Panc1 (cell line): ENCODE measurements around the gene RIC8B. TPM values are rescaled to one million over a fixed set of nuclear protein-coding genes. Genes with fewer than 3 reads are reported as not detected.
"Not testable (repeated sequence)": the region's sequence is repeated elsewhere in the genome, so short reads cannot be mapped to it uniquely, and the experiment has no call there.

Experiments
- ATAC-seq: fragments of 200-7000 bp; cut with Tn5 transposase; 2 replicates; pipeline ENCODE4 v1.9.1; 2020; ENCODE audit warnings: mild to moderate bottlenecking, moderate library complexity
- BruUV-seq: library from RNA; stranded (reverse); fragments of 400-500 nt; replicated peaks from 2 replicates; lab custom pipeline; 2021; lab: Mats Ljungman, UMichigan
- CTCF ChIA-PET: fragments of 300-600 bp; sonication (Branson Sonifier 250); formaldehyde crosslinking; loops from one replicate; lab custom pipeline; 2022; ENCODE audit warnings: antibody characterized with exemption; lab: Charles Lee
- POLR2A ChIA-PET: fragments of 300-600 bp; sonication (Branson Sonifier 250); formaldehyde crosslinking; loops from one replicate; lab custom pipeline; 2022; ENCODE audit warnings: antibody characterized with exemption; lab: Charles Lee
- DNase-seq: peaks from one replicate; pipeline ENCODE4 v3.0.0-alpha.2; 2010; ENCODE audit warnings: low read depth, low spot score
- H3K27ac ChIP-seq: 2 replicates; pipeline ENCODE4 v1.5.1; 2011; ENCODE audit warnings: mild to moderate bottlenecking, low read length, inconsistent platforms
- H3K27me3 ChIP-seq: fragments of 200-500 bp; sonication (Bioruptor generic); 2 replicates; pipeline ENCODE4 v1.6.0; 2014; ENCODE audit warnings: low read length, inconsistent platforms; ENCODE audit not compliant: control insufficient read depth, insufficient read depth
- H3K36me3 ChIP-seq: fragments of 200-500 bp; sonication (Bioruptor generic); 2 replicates; pipeline ENCODE4 v1.5.1; 2014; ENCODE audit warnings: inconsistent platforms, mild to moderate bottlenecking, low read length, moderate library complexity; ENCODE audit not compliant: control insufficient read depth, insufficient read depth
- H3K4me1 ChIP-seq: 2 replicates; pipeline ENCODE4 v1.5.1; 2011; ENCODE audit warnings: inconsistent platforms, mild to moderate bottlenecking, low read length, moderate library complexity; ENCODE audit not compliant: control insufficient read depth, insufficient read depth
- H3K4me3 ChIP-seq, 2 experiments: 2 replicates each; pipeline ENCODE4 v1.5.1; 2011 to 2012; ENCODE audit warnings: low read depth in 2 of 2, low read length in 2 of 2, mild to moderate bottlenecking in 2 of 2, inconsistent platforms in 1 of 2, moderate library complexity in 1 of 2
- H3K9me3 ChIP-seq: fragments of 200-500 bp; sonication (Bioruptor generic); 2 replicates; pipeline ENCODE4 v1.5.1; 2014; ENCODE audit warnings: low read depth, mild to moderate bottlenecking, inconsistent platforms, low read length, moderate library complexity; ENCODE audit not compliant: control insufficient read depth, insufficient read depth
- CTCF ChIP-seq: fragments of 450-650 bp; IDR thresholded peaks from 2 replicates; pipeline ENCODE4 v1.5.1; 2017; ENCODE audit warnings: mild to moderate bottlenecking
- POLR2AphosphoS5 ChIP-seq: IDR thresholded peaks from 2 replicates; pipeline ENCODE4 v1.6.1; 2012; ENCODE audit warnings: mild to moderate bottlenecking, low read depth, low read length, moderate library complexity
- REST ChIP-seq, 2 experiments: IDR thresholded peaks; 2 replicates each; pipeline ENCODE4 v1.6.1; 2011 to 2012; ENCODE audit warnings: low read depth in 2 of 2, control low read depth in 1 of 2, low read length in 1 of 2, mild to moderate bottlenecking in 1 of 2, moderate library complexity in 1 of 2; ENCODE audit not compliant: insufficient read depth in 1 of 2
- SIN3A ChIP-seq: IDR thresholded peaks from 2 replicates; pipeline ENCODE4 v1.6.1; 2012; ENCODE audit warnings: low read depth, mild to moderate bottlenecking, low read length, moderate library complexity, borderline replicate concordance; ENCODE audit not compliant: insufficient read depth
- TCF7L2 ChIP-seq: IDR thresholded peaks from 2 replicates; pipeline ENCODE4 v1.6.1; 2011; ENCODE audit warnings: mild to moderate bottlenecking, low read depth, low read length, inconsistent platforms
- in situ Hi-C: cut with HindIII; loops from 2 replicates; pipeline ENCODE4 v1.10.0; 2016; ENCODE audit warnings: low sequenced_read_pairs, low pct_unique_long_range_greater_than_20kb
- intact Hi-C: fragments of 100-400 bp; cut with micrococcal nuclease; formaldehyde crosslinking; loops from one replicate; pipeline ENCODE4 v1.10.0; 2022; ENCODE audit not compliant: unreplicated experiment
- total RNA-seq: library from RNA; stranded (reverse); gene quantifications from one replicate; pipeline ENCODE4 v1.2.1, GENCODE V29; 2021; ENCODE audit not compliant: unreplicated experiment

The RIC8B gene
- total RNA-seq, 1 experiment from 2014 or later, result 16.1 TPM

DNA sequence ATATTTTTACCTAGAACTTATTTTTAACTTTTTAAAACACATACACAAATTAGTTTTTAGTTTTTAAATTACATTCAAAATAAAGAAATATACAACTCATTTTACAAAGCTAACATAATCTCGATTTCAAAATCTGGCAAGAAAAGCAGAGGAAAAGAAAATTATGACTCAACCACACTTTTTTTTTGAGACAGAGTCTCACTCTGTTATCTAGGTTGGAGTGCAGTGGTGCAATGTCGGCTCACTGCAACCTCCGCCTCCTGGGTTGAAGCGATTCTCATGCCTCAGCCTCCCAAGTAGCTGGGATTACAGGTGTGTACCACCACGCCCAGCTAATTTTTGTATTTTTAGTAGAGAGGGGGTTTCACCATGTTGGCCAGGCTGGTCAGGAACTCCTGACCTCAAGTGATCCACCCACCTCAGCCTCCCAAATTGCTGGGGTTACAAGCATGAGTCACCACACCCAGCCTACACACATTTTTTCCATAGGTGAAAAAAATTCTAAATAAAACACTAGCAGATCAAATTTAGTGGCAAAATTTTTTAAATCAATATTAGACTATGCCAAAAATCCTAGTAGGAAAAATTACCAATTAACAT lies 47.8 kb upstream of the RIC8B start:
- intact Hi-C loops, H3K27me3 ChIP-seq, H3K4me3 ChIP-seq, H3K27ac ChIP-seq, POLR2A ChIA-PET, in situ Hi-C loops, ATAC-seq, DNase-seq, H3K4me1 ChIP-seq, BruUV-seq, CTCF ChIA-PET, H3K9me3 ChIP-seq, H3K36me3 ChIP-seq: not testable (repeated sequence)

DNA sequence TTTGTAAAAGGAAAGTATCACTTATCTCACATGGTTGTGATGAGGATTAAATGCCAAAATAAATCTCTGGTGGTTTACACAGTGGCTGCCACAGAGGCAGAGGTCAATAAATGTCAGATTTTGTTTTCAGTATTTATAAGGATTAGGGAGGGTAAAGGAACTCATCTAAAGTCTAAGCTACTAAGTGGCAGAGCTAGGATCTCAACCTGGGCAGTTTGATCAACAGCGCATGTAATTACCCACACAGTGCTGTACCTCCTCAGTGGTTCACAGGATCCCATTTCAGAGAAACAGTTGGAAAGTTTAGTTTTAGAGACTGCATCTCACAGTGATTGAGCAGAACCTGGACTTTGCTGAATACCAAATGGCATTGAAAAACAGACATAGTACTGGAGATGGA lies 44.9 kb upstream of the RIC8B start:
- no peaks in the 10 kb centered on the region for H3K4me1 ChIP-seq
- DNase-seq, result no peak
- ChIA-PET CTCF (no interaction called here), POLR2A (no interaction called here)
- BruUV-seq, result no TSS peak
- H3K4me3 ChIP-seq, result no peak overlapping the region
- H3K27ac ChIP-seq, result no peak overlapping the region
- no peak for ATAC-seq
- no peaks in the 10 kb centered on the region for H3K9me3 ChIP-seq
- in situ Hi-C loops, result no loop called here
- intact Hi-C loops, result no loop called here
- TF ChIP-seq POLR2AphosphoS5, result no peak
- TF ChIP-seq SIN3A, result no peak
- no peak for TF ChIP-seq CTCF
- TF ChIP-seq REST (IDR thresholded peaks at IDR 0.05; ENCODE audit: insufficient read depth in 1 of 2, low read depth in 2 of 2, low read length in 1 of 2), result no peak
- TF ChIP-seq TCF7L2, result no peak
- no peaks in the 10 kb centered on the region for H3K36me3 ChIP-seq
- no peaks in the 10 kb centered on the region; the same call in 1 of the 2 replicates for H3K27me3 ChIP-seq

DNA sequence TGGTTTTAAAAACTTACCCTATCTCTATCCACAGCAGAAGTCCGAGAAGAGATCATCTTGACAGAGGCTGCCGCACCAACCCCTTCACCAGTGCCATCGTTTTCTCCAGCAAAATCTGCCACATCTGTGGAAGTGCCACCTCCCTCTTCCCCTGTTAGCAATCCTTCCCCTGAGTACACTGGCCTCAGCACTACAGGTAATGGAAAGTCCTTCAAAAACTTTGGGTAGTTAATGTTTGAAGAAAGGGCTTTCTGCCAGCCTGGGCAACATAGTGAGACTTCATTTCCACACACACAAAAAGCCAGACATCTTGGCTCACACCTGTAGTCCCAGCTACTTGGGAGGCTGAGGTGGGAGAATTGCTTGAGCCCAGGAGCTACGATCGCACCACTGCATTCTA lies 41.6 kb upstream of the RIC8B start:
- DNase-seq (no peak), ATAC-seq (no peak)
- POLR2A ChIA-PET, result no interaction called here

More for the DNA sequence above, 41.6 kb upstream of the RIC8B start:
- peaks cover 6% of the 10 kb centered on the region; the same call in 1 of the 2 replicates for H3K27me3 ChIP-seq
- H3K9me3 ChIP-seq, result no peaks in the 10 kb centered on the region
- no peaks in the 10 kb centered on the region for H3K36me3 ChIP-seq
- in situ Hi-C loops (no loop called here), intact Hi-C loops (no loop called here)
- no peak overlapping the region for H3K4me3 ChIP-seq
- H3K27ac ChIP-seq, result no peak overlapping the region
- H3K4me1 ChIP-seq, result no peaks in the 10 kb centered on the region; the same call in 1 of the 2 replicates
- TF ChIP-seq CTCF (no peak), REST (IDR thresholded peaks at IDR 0.05; ENCODE audit: insufficient read depth in 1 of 2, low read depth in 2 of 2, low read length in 1 of 2) (no peak), SIN3A (no peak), TCF7L2 (no peak), POLR2AphosphoS5 (no peak)
- CTCF ChIA-PET, result no interaction called here
- no TSS peak for BruUV-seq
